H1 (cell line): ENCODE data around the gene GRM7. TPM values are rescaled to one million over a fixed set of nuclear protein-coding genes. Genes with fewer than 3 reads are reported as not detected.

Experiments
- polyA plus RNA-seq, 7 experiments: library from polyadenylated mRNA; depleted of rRNA in 3 of 7; stranded (reverse) in 5 of 7; unstranded in 2 of 7; fragments of >200 nt in 5 of 7; fragments of 200-250 nt in 2 of 7; gene quantifications; 1 replicate in 5 of 7; 2 replicates in 1 of 7; 4 replicates in 1 of 7; pipeline versions ENCODE4 v1.2.1 to v1.2.3, GENCODE V29; 2011 to 2013; ENCODE audit warnings: missing spikeins in 2 of 7, mixed read lengths in 2 of 7
- total RNA-seq: library from RNA; stranded (reverse); fragmentation: NEBNext Ultra II Directional; extraction: Animal tissue kit (Norgen Biotek cat#: 25700); gene quantifications from 2 replicates; pipeline ENCODE4 v1.2.1, GENCODE V29; 2021
- TF ChIP-seq, protein P1 (sequence below): fragments of 300-600 bp; sonication (generic); IDR thresholded peaks from 2 replicates; pipeline ENCODE4 v1.7.1; 2012; ENCODE audit warnings: low read length, moderate library complexity, mild to moderate bottlenecking, inconsistent platforms; ENCODE audit not compliant: insufficient replicate concordance

GRM7 gene
- total and polyA plus RNA-seq, 2 of the 8 experiments (the other 6 are each of a cell fraction or from before 2014, with no cell fraction given): 0.17 to 0.24 TPM

DNA sequence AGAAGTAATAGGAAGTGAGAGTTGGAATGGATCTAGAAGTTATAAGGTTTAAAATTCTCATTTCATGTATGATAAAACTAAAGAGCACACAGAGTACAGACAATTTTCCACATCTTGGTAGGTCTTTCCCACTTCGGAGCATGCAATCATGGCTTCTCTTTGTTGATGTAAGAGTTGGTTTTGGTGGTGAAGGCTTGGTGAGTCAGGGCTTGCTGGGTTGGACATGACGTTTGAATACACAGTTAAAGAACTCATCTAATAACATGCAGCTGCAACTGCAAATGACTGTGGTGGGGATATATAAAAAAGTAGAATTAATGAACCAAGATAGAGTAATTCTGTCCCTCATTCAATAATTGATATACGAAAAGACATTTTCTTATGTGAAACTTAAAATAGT, 39.5 kb upstream of the GRM7 start (continued):
- TF ChIP-seq, protein P1, sequence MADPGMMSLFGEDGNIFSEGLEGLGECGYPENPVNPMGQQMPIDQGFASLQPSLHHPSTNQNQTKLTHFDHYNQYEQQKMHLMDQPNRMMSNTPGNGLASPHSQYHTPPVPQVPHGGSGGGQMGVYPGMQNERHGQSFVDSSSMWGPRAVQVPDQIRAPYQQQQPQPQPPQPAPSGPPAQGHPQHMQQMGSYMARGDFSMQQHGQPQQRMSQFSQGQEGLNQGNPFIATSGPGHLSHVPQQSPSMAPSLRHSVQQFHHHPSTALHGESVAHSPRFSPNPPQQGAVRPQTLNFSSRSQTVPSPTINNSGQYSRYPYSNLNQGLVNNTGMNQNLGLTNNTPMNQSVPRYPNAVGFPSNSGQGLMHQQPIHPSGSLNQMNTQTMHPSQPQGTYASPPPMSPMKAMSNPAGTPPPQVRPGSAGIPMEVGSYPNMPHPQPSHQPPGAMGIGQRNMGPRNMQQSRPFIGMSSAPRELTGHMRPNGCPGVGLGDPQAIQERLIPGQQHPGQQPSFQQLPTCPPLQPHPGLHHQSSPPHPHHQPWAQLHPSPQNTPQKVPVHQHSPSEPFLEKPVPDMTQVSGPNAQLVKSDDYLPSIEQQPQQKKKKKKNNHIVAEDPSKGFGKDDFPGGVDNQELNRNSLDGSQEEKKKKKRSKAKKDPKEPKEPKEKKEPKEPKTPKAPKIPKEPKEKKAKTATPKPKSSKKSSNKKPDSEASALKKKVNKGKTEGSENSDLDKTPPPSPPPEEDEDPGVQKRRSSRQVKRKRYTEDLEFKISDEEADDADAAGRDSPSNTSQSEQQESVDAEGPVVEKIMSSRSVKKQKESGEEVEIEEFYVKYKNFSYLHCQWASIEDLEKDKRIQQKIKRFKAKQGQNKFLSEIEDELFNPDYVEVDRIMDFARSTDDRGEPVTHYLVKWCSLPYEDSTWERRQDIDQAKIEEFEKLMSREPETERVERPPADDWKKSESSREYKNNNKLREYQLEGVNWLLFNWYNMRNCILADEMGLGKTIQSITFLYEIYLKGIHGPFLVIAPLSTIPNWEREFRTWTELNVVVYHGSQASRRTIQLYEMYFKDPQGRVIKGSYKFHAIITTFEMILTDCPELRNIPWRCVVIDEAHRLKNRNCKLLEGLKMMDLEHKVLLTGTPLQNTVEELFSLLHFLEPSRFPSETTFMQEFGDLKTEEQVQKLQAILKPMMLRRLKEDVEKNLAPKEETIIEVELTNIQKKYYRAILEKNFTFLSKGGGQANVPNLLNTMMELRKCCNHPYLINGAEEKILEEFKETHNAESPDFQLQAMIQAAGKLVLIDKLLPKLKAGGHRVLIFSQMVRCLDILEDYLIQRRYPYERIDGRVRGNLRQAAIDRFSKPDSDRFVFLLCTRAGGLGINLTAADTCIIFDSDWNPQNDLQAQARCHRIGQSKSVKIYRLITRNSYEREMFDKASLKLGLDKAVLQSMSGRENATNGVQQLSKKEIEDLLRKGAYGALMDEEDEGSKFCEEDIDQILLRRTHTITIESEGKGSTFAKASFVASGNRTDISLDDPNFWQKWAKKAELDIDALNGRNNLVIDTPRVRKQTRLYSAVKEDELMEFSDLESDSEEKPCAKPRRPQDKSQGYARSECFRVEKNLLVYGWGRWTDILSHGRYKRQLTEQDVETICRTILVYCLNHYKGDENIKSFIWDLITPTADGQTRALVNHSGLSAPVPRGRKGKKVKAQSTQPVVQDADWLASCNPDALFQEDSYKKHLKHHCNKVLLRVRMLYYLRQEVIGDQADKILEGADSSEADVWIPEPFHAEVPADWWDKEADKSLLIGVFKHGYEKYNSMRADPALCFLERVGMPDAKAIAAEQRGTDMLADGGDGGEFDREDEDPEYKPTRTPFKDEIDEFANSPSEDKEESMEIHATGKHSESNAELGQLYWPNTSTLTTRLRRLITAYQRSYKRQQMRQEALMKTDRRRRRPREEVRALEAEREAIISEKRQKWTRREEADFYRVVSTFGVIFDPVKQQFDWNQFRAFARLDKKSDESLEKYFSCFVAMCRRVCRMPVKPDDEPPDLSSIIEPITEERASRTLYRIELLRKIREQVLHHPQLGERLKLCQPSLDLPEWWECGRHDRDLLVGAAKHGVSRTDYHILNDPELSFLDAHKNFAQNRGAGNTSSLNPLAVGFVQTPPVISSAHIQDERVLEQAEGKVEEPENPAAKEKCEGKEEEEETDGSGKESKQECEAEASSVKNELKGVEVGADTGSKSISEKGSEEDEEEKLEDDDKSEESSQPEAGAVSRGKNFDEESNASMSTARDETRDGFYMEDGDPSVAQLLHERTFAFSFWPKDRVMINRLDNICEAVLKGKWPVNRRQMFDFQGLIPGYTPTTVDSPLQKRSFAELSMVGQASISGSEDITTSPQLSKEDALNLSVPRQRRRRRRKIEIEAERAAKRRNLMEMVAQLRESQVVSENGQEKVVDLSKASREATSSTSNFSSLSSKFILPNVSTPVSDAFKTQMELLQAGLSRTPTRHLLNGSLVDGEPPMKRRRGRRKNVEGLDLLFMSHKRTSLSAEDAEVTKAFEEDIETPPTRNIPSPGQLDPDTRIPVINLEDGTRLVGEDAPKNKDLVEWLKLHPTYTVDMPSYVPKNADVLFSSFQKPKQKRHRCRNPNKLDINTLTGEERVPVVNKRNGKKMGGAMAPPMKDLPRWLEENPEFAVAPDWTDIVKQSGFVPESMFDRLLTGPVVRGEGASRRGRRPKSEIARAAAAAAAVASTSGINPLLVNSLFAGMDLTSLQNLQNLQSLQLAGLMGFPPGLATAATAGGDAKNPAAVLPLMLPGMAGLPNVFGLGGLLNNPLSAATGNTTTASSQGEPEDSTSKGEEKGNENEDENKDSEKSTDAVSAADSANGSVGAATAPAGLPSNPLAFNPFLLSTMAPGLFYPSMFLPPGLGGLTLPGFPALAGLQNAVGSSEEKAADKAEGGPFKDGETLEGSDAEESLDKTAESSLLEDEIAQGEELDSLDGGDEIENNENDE: no peak
